Upper lobe of right lung (tissue), 1 donor: ENCODE data around the gene LRFN3. TPM values are rescaled to one million over a fixed set of nuclear protein-coding genes. Genes with fewer than 3 reads are reported as not detected.
A peak's percentile ranks its signal among the peaks of the same experiment; 100 is the strongest.

Source experiments
- ATAC-seq: fragments of 200-7000 bp; cut with Tn5 transposase; one replicate; pipeline ENCODE4 v1.9.1; 2020; ENCODE audit warnings: mild to moderate bottlenecking, moderate library complexity
- DNase-seq: peaks from one replicate; pipeline ENCODE4 v3.0.0-alpha.2; 2020
- H3K27ac ChIP-seq: fragments of 200-600 bp; one replicate; pipeline ENCODE4 v1.8.0; 2022
- H3K27me3 ChIP-seq: fragments of 200-600 bp; one replicate; pipeline ENCODE4 v1.8.0; 2022; ENCODE audit warnings: mild to moderate bottlenecking
- H3K36me3 ChIP-seq: fragments of 200-600 bp; one replicate; pipeline ENCODE4 v1.8.0; 2022
- H3K4me1 ChIP-seq: fragments of 200-600 bp; one replicate; pipeline ENCODE4 v1.8.0; 2022
- H3K4me3 ChIP-seq: fragments of 200-600 bp; one replicate; pipeline ENCODE4 v1.8.0; 2022; ENCODE audit warnings: mild to moderate bottlenecking
- H3K9me3 ChIP-seq: fragments of 200-600 bp; one replicate; pipeline ENCODE4 v1.8.0; 2022
- intact Hi-C: fragments of 100-400 bp; cut with DNase I; formaldehyde crosslinking; loops from one replicate; pipeline ENCODE4 v1.11.0; 2022
- total RNA-seq: library from RNA; stranded (reverse); fragmentation: NEBNext Ultra II Directional; extraction: Animal tissue kit (Norgen Biotek cat#: 25700); gene quantifications from one replicate; pipeline ENCODE4 v1.2.1, GENCODE V29; 2021
- TF ChIP-seq, protein P1 (sequence below): fragments of 200-600 bp; IDR thresholded peaks from one replicate; pipeline ENCODE4 v1.8.0; 2022; ENCODE audit warnings: antibody characterized with exemption
- donor health status: DM: no; HTN: yes; CAD: no; lungs with severe emphysema.

LRFN3 gene
- total RNA-seq, 1 donor from 2014 or later: 10.5 TPM

DNA sequence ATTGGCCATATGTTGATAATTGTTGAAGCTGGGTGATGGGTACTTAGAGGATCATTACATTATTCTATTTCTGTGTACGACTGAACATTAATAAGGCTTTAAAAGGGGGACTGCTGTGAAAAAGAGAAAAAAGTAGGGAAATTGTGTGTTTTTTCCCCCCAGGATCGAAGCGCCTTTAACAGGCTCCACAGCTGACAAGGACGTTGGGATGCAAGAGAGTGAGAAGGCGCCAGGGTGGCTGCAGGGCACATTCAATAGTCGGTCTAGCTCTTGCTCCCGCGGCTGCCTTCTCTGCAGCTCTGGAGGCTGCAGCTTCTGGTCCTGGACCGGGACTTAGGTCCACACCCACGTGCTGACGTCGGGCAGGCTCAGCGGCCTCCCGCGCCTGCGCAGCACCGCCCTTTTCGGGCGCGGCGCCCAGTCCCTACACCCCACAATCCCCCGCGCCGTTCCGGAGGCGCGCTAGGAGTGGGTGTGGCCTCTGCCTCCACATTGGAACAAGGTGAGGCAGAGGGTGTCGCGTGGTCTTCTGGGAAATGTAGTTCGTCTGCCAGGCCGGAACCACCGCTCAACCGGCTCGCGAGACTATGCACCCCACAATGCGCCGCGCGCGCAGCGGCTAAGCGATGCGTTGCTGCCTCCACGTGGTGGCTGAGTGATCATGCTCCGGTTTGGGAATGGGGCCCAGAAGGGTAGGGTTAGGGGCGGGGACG lies 4.9 kb upstream of the LRFN3 start:
- peaks cover 15% of the 10 kb centered on the region for H3K4me1 ChIP-seq
- TF ChIP-seq, protein P1, sequence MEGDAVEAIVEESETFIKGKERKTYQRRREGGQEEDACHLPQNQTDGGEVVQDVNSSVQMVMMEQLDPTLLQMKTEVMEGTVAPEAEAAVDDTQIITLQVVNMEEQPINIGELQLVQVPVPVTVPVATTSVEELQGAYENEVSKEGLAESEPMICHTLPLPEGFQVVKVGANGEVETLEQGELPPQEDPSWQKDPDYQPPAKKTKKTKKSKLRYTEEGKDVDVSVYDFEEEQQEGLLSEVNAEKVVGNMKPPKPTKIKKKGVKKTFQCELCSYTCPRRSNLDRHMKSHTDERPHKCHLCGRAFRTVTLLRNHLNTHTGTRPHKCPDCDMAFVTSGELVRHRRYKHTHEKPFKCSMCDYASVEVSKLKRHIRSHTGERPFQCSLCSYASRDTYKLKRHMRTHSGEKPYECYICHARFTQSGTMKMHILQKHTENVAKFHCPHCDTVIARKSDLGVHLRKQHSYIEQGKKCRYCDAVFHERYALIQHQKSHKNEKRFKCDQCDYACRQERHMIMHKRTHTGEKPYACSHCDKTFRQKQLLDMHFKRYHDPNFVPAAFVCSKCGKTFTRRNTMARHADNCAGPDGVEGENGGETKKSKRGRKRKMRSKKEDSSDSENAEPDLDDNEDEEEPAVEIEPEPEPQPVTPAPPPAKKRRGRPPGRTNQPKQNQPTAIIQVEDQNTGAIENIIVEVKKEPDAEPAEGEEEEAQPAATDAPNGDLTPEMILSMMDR: peak; percentile 82
- intact Hi-C loops: loop anchor here (10.0 kb wide), 1 partner anchor 47 kb away; no protein-coding TSS in a partner anchor
- H3K4me3 ChIP-seq: peak overlapping the region; percentile 37
- DNase-seq (peak; percentile 100), ATAC-seq (peak; percentile 99)
- H3K27ac ChIP-seq: peak overlapping the region; percentile 63
- no peaks in the 10 kb centered on the region for H3K36me3 ChIP-seq
- H3K27me3 ChIP-seq: no peaks in the 10 kb centered on the region
- no peaks in the 10 kb centered on the region for H3K9me3 ChIP-seq

GRCh38 chr19:35931874-35932202 lies 4.3 kb upstream of the LRFN3 start:
- Histone ChIP-seq H3K27ac (no peak overlapping the region), H3K9me3 (no peaks in the 10 kb centered on the region), H3K27me3 (no peaks in the 10 kb centered on the region), H3K4me1 (peaks cover 18% of the 10 kb centered on the region), H3K4me3 (no peak overlapping the region), H3K36me3 (no peaks in the 10 kb centered on the region)
- DNase-seq: no peak
- no peak for ATAC-seq
- TF ChIP-seq, protein P1: peak; percentile 13
- intact Hi-C loops: loop anchor here (10.0 kb wide), 1 partner anchor 47 kb away; no protein-coding TSS in a partner anchor

- DNase-seq (no peak), ATAC-seq (no peak)
- H3K9me3 ChIP-seq: no peaks in the 10 kb centered on the region
- intact Hi-C loops: loop anchor here (10.0 kb wide), 1 partner anchor 48 kb away; no protein-coding TSS in a partner anchor
- no peak overlapping the region for H3K4me3 ChIP-seq
- H3K27me3 ChIP-seq: no peaks in the 10 kb centered on the region
- peaks cover 23% of the 10 kb centered on the region for H3K4me1 ChIP-seq
- no peak overlapping the region for H3K27ac ChIP-seq
- no peaks in the 10 kb centered on the region for H3K36me3 ChIP-seq
- TF ChIP-seq, protein P1: no peak
Measured at GRCh38 chr19:35932291-35932936, 3.8 kb upstream of the LRFN3 start.

- peaks cover 17% of the 10 kb centered on the region for H3K4me1 ChIP-seq
- peak overlapping the region; percentile 59 for H3K4me3 ChIP-seq
- intact Hi-C loops: loop anchor here (10.0 kb wide), 1 partner anchor 52 kb away; no protein-coding TSS in a partner anchor
- no peaks in the 10 kb centered on the region for H3K27me3 ChIP-seq
- H3K9me3 ChIP-seq: no peaks in the 10 kb centered on the region
- ATAC-seq (no peak), DNase-seq (no peak)
- TF ChIP-seq, protein P1: no peak
- H3K27ac ChIP-seq: peak overlapping the region; percentile 71
- peaks cover 8% of the 10 kb centered on the region for H3K36me3 ChIP-seq
Measured at GRCh38 chr19:35936738-35937268, 629 bp downstream of the LRFN3 start.

- H3K27ac ChIP-seq: no peak overlapping the region
- peaks cover 17% of the 10 kb centered on the region for H3K4me1 ChIP-seq
- TF ChIP-seq, protein P1: no peak
- H3K4me3 ChIP-seq: peak overlapping the region; percentile 59
- intact Hi-C loops: loop anchor here (10.0 kb wide), 1 partner anchor 53 kb away; no protein-coding TSS in a partner anchor
- H3K27me3 ChIP-seq: no peaks in the 10 kb centered on the region
- ATAC-seq (no peak), DNase-seq (no peak)
- H3K9me3 ChIP-seq: no peaks in the 10 kb centered on the region
- peaks cover 8% of the 10 kb centered on the region for H3K36me3 ChIP-seq
Measured at GRCh38 chr19:35937345-35938281, 1.4 kb downstream of the LRFN3 start.
